Prostate gland (tissue), 2 donors: Measurements from ENCODE around the gene HTATIP2. TPM values are rescaled to one million over a fixed set of nuclear protein-coding genes. Genes with fewer than 3 reads are reported as not detected.
"Not testable (repeated sequence)": the region's sequence is repeated elsewhere in the genome, so short reads cannot be mapped to it uniquely, and the experiment has no call there.

Experiments used
- DNase-seq: peaks from one replicate; pipeline ENCODE4 v3.0.0-alpha.2; 2019; ENCODE audit warnings: low spot score
- H3K27ac ChIP-seq, 2 donors: fragments of 200-600 bp; sonication (generic); 2 replicates each; pipeline ENCODE4 v1.5.1; 2017 to 2019
- H3K27me3 ChIP-seq: fragments of 200-600 bp; sonication (generic); replicated peaks from 2 replicates; pipeline ENCODE4 v1.5.1; 2019; ENCODE audit not compliant: insufficient read depth
- H3K36me3 ChIP-seq, 2 donors: fragments of 200-600 bp; sonication (generic); 1 replicate in 1 of 2; 2 replicates in 1 of 2; pipeline versions ENCODE4 v1.5.1 to v1.8.1; 2017 to 2019
- H3K4me1 ChIP-seq: fragments of 200-600 bp; sonication (generic); replicated peaks from 2 replicates; pipeline ENCODE4 v1.5.1; 2019
- H3K4me3 ChIP-seq, 2 donors: fragments of 200-600 bp; sonication (generic); 2 replicates each; pipeline ENCODE4 v1.5.1; 2017 to 2019
- H3K9me3 ChIP-seq: fragments of 200-600 bp; sonication (generic); 2 replicates; pipeline ENCODE4 v1.5.1; 2017
- CTCF ChIP-seq, 4 experiments: fragments of 200-600 bp in 2 of 4; fragments of 450-650 bp in 2 of 4; sonication (generic) in 2 of 4; IDR thresholded peaks; 1 replicate in 3 of 4; 2 replicates in 1 of 4; pipeline ENCODE4 v1.5.1; 2016 to 2019; ENCODE audit warnings: antibody characterized with exemption in 4 of 4, mild to moderate bottlenecking in 2 of 4, moderate library complexity in 2 of 4
- POLR2A ChIP-seq: fragments of 450-650 bp; IDR thresholded peaks from one replicate; pipeline ENCODE4 v1.6.1; 2016; ENCODE audit warnings: antibody characterized with exemption, mild to moderate bottlenecking
- POLR2AphosphoS5 ChIP-seq: sonication (generic); formaldehyde crosslinking; IDR thresholded peaks from one replicate; pipeline ENCODE4 v1.6.1; 2017; ENCODE audit warnings: antibody characterized with exemption
- WGBS: methylation state at CpG from one replicate; pipeline ENCODE4 v1.1.5; 2018; 5-methylcytosine and 5-hydroxymethylcytosine counted together
- intact Hi-C: fragments of 100-400 bp; cut with DNase I; formaldehyde crosslinking; loops from one replicate; pipeline ENCODE4 v1.14.2; 2022
- total RNA-seq, 2 donors: library from RNA; depleted of rRNA; stranded (reverse); fragments of >200 nt; gene quantifications; one replicate each; pipeline ENCODE4 v1.1.0, GENCODE V29; 2016

The HTATIP2 gene
- total RNA-seq, 2 donors from 2014 or later, result 35.1 to 48.0 TPM

GRCh38 chr11:20362481-20362880, 1.0 kb upstream of the HTATIP2 start:
- 0% methylated on average over 1 of the region's 1 CpG for WGBS
- no peaks in the 10 kb centered on the region for H3K36me3 ChIP-seq
- no peak overlapping the region for H3K27ac ChIP-seq
- intact Hi-C loops, result no loop called here
- H3K27me3 ChIP-seq, result no peaks in the 10 kb centered on the region
- H3K4me1 ChIP-seq, result no peaks in the 10 kb centered on the region
- no peaks in the 10 kb centered on the region for H3K9me3 ChIP-seq
- H3K4me3 ChIP-seq, result no peak overlapping the region
- DNase-seq, result no peak
- no peak for TF ChIP-seq CTCF (IDR thresholded peaks at IDR 0.05)

DNA sequence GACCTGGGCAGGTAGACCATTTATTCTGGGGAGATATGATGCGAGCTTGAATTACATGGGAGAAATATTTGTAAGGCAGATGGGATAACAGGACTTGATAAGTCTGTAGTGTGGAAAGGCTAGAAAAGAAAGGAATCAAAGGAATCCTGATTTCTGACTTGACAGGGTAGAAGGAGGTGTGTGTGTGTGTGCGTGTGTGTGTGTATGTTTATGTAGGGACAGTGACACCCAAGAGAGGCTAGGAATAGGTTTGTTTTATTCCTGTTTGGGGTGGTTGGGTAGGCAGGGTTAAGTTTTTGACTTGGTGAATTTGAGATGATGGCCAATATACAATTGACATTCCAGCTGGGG, 390 bp upstream of the HTATIP2 start:
- no peaks in the 10 kb centered on the region for H3K27me3 ChIP-seq
- no peaks in the 10 kb centered on the region for H3K36me3 ChIP-seq
- no peaks in the 10 kb centered on the region for H3K4me1 ChIP-seq
- peak overlapping the region; percentile 67 to 71 for H3K4me3 ChIP-seq
- 56% methylated on average over 2 of the region's 2 CpGs for WGBS
- H3K9me3 ChIP-seq, result no peaks in the 10 kb centered on the region
- intact Hi-C loops, result no loop called here
- DNase-seq, result no peak
- peak overlapping the region; percentile 84 for H3K27ac ChIP-seq
- TF ChIP-seq POLR2A (no peak), POLR2AphosphoS5 (no peak), CTCF (IDR thresholded peaks at IDR 0.05) (no peak)

GRCh38 chr11:20364341-20364792, 853 bp downstream of the HTATIP2 start:
- intact Hi-C loops, result no loop called here
- WGBS, result 9% methylated on average over 6 of the region's 6 CpGs
- Histone ChIP-seq H3K27ac (peak overlapping the region; percentile 84), H3K4me3 (peak overlapping the region; percentile 67 to 71), H3K4me1 (no peaks in the 10 kb centered on the region), H3K27me3 (no peaks in the 10 kb centered on the region), H3K36me3 (no peaks in the 10 kb centered on the region), H3K9me3 (no peaks in the 10 kb centered on the region)
- no peak for DNase-seq
- TF ChIP-seq POLR2A (no peak), CTCF (IDR thresholded peaks at IDR 0.05) (no peak)

- H3K4me1 ChIP-seq, DNase-seq, H3K9me3 ChIP-seq, H3K27ac ChIP-seq, H3K27me3 ChIP-seq, H3K4me3 ChIP-seq, intact Hi-C loops, H3K36me3 ChIP-seq: not testable (repeated sequence)
- 97% methylated on average over 6 of the region's 6 CpGs for WGBS
Measured at GRCh38 chr11:20365465-20365864, 2.0 kb downstream of the HTATIP2 start.

GRCh38 chr11:20367313-20367948, 3.9 kb downstream of the HTATIP2 start:
- no peak overlapping the region for H3K4me3 ChIP-seq
- peak; percentile 26 for TF ChIP-seq POLR2AphosphoS5
- TF ChIP-seq POLR2A, result no peak
- no peak for DNase-seq
- no peaks in the 10 kb centered on the region for H3K4me1 ChIP-seq
- WGBS, result 40% methylated on average over 9 of the region's 9 CpGs
- no peaks in the 10 kb centered on the region for H3K9me3 ChIP-seq
- H3K27ac ChIP-seq, result no peak overlapping the region
- H3K27me3 ChIP-seq, result no peaks in the 10 kb centered on the region
- intact Hi-C loops, result no loop called here
- H3K36me3 ChIP-seq, result no peaks in the 10 kb centered on the region

DNA sequence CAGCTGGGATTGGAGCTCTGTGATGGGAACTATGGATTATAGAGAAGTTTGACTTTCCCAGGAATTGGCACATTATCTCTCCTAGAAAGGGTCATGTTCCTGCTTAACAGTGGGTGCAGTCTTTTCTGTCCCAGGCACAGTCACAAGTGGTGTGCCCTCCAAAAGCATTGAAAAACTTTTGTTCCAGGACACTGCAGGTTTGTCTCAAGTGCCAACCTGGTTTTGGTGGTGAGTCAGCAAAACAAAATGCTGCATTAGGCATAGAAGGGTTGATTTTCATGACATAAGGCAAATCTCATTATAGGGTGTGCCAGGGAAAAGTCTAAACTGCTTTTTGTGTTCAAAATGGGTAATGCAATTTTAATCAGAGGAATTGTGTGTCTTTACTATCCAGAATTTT, 4.9 kb downstream of the HTATIP2 start:
- H3K4me1 ChIP-seq, result no peaks in the 10 kb centered on the region
- no peaks in the 10 kb centered on the region for H3K9me3 ChIP-seq
- no peak overlapping the region for H3K27ac ChIP-seq

More for the DNA sequence above, 4.9 kb downstream of the HTATIP2 start:
- Histone ChIP-seq H3K27me3 (no peaks in the 10 kb centered on the region), H3K36me3 (no peaks in the 10 kb centered on the region), H3K4me3 (no peak overlapping the region)
- intact Hi-C loops, result no loop called here
- TF ChIP-seq POLR2A (no peak), POLR2AphosphoS5 (no peak), CTCF (IDR thresholded peaks at IDR 0.05) (no peak)
- DNase-seq, result no peak
